GM18858 (cell line): ENCODE data around the gene PCDHAC1.
"Not testable (repeated sequence)": the region's sequence is repeated elsewhere in the genome, so short reads cannot be mapped to it uniquely, and the experiment has no call there.

Experiments used
- ATAC-seq: cut with Tn5 transposase; IDR thresholded peaks from one replicate; pipeline ENCODE4 v1.9.1; 2021; ENCODE audit not compliant: unreplicated experiment

Gene PCDHAC1, protein sequence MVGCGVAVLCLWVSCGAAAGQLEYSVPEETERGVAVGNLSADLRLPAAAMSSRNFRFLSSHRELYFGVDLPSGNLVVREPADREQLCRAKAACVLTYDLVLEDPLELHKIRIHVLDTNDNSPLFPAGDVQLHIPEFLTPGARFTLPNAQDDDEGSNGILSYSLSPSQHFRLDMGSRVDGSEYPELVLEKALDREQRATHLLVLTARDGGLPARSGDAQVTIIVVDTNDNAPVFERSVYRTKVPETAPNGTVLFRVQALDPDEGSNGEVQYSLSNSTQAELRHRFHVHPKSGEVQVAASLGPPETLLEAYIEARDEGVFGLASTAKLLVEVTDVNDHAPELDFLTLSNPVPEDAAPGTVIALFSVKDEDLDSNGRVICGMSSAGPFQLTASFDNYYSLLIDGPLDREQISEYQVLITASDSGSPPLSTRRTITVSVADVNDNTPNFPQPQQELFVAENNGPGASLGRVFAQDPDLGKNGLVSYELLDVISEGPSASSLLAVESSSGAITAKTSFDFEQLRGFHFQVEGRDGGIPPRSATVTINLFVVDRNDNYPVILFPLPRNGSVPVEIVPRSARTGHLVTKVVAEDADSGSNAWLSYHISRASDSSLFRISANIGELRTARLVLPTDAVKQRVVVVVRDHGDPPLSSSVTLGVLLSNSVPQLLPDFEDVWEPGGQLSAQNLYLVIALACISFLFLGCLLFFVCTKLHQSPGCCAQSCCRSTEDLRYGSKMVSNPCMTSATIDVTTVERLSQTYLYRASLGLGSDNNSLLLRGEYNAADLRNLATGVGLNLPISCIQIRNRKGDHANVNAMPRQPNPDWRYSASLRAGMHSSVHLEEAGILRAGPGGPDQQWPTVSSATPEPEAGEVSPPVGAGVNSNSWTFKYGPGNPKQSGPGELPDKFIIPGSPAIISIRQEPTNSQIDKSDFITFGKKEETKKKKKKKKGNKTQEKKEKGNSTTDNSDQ

DNA sequence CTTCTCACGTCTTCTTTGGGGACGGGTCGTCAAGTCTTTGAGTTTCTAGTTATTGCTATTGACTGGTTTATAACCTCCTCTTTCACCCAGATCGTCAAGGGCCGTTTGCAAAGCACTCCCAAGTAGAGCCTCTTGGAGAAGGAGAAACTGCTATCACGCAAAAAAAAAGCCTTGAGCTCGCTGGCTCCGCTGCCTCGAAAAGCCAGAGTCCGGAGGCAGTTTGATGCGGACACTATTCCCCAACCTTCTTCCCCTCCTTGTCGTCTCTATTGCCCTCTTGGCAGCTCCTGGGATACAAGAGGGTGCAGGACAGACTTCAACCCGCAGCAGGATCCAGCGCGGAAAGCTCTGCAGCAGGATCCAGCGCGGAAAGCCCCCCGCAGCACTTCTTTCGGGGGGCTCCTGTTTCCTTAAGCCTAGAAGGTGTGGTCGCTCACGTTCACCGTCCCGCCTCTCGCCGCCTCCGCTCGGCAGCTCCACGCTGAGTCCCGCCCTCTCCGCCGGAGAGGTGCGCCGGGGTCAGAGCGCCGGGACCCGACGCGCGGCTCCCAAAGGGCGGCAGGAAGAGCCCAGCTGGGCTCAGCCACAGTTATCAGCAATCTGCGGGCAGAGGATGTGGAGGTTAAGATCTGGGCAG is at the start of gene PCDHAC1:
Gene PCDHAC1 (plus strand): TSS at position 494 of the 637 bp plus-strand sequence. CDS start 594 bp downstream, outside the sequence.
- ATAC-seq = no peak

DNA sequence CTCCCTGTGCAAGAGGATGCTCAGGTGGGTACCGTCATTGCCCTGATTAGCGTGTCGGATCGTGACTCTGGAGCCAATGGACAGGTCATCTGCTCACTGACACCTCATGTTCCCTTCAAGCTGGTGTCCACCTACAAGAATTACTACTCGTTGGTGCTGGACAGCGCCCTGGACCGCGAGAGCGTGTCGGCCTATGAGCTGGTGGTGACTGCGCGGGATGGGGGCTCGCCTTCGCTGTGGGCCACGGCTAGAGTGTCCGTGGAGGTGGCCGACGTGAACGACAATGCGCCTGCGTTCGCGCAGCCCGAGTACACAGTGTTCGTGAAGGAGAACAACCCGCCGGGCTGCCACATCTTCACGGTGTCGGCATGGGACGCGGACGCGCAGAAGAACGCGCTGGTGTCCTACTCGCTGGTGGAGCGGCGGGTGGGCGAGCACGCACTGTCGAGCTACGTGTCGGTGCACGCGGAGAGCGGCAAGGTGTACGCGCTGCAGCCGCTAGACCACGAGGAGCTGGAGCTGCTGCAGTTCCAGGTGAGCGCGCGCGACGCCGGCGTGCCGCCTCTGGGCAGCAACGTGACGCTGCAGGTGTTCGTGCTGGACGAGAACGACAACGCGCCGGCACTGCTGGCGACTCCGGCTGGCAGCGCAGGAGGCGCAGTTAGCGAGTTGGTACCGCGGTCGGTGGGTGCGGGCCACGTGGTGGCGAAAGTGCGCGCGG is 49.4 kb upstream of the PCDHAC1 start:
- not testable (repeated sequence) for ATAC-seq

DNA sequence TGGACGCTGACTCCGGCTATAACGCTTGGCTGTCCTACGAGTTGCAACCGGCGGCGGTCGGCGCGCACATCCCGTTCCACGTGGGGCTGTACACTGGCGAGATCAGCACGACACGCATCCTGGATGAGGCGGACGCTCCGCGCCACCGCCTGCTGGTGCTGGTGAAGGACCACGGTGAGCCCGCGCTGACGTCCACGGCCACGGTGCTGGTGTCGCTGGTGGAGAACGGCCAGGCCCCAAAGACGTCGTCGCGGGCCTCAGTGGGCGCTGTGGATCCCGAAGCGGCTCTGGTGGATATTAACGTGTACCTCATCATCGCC is 48.9 kb upstream of the PCDHAC1 start:
- no peak for ATAC-seq

DNA sequence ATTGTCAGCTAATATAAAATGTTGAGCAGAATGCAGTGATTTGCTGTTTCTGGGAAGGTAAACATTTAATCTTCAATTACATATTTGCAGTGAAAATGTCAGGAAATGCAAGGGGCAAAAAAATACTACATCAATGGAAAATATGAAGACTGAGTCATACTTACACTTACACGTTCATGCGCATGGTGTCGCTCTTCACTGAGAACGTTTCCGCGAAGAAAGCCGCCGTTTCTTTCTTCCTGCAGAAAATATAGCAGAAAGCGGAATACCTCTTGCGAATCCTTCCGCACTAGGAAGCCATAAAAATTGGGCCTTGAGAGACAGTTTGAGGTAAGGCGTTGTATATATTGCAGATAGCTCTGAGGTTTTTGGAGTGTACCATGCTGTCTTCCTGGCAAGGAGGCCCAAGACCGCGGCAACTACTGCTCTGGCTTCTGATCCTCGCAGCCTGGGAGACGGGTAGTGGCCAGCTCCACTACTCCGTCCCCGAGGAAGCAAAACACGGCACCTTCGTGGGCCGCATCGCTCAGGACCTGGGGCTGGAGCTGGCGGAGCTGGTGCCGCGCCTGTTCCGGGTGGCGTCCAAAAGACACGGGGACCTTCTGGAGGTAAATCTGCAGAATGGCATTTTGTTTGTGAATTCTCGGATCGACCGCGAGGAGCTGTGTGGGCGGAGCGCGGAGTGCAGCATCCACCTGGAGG is 44.1 kb upstream of the PCDHAC1 start, which contains the start of gene PCDHA13:
Gene PCDHA13 (plus strand): TSS at position 236 of the 702 bp plus-strand sequence. CDS start 145 bp downstream, at position 381.
- ATAC-seq = no peak

DNA sequence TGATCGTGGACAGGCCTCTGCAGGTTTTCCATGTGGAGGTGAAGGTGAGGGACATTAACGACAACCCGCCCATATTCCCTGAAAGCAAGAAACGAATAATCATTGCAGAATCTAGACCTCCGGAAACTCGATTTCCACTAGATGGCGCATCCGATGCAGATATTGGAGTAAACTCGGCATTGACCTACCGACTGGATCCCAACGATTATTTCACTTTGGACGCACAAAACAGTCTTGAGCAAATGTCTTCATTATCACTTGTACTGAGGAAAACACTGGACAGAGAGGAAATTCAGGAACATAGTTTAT is 43.6 kb upstream of the PCDHAC1 start:
- ATAC-seq = no peak

DNA sequence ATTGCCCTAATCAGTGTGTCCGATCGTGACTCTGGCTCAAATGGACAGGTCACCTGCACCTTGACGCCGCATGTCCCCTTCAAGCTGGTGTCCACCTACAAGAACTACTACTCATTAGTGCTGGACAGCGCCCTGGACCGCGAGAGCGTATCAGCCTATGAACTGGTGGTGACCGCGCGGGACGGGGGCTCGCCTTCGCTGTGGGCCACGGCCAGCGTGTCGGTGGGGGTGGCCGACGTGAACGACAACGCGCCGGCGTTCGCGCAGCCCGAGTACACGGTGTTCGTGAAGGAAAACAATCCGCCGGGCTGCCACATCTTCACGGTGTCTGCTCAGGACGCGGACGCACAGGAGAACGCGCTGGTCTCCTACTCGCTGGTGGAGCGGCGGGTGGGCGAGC is 42.7 kb upstream of the PCDHAC1 start:
- ATAC-seq = no peak

DNA sequence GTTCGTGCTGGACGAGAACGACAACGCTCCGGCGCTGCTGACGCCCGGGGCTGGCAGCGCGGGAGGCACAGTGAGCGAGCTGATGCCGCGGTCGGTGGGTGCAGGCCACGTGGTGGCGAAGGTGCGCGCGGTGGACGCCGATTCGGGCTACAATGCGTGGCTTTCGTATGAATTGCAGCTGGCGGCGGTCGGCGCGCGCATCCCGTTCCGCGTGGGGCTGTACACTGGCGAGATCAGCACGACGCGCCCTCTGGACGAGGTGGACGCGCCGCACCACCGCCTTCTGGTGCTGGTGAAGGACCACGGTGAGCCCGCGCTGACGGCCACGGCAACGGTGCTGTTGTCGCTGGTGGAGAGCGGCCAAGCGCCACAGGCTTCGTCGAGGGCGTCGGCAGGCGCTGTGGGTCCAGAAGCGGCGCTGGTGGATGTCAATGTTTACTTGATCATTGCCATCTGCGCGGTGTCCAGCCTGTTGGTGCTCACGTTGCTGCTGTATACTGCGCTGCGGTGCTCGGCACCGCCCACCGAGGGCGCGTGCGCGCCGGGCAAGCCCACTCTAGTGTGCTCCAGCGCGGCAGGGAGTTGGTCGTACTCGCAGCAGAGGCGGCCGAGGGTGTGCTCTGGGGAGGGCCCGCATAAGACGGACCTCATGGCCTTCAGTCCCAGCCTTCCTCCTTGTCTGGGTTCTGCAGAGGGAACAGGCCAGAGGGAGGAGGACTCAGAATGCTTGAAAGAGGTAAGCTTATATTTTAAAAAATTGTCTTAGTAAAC is 42.0 kb upstream of the PCDHAC1 start:
- no peak for ATAC-seq

DNA sequence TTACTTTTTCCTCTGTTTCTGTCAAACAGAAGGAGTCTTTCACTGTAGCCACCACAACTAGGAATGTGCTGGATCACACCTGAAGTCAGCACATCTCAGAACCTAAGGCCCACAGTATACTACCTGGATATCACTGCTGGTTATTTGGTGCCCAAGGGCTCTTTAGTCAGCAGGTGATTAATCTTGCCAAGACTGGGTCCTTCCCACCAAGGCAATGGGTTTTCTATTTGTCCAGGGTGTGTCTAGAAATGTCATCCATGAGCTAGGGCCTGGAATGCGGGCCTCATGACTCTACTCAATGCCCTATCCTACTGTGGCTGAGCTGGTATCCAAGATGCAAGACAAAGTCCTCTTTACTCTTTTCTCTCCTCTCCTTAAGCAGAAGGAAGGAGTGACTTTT is 9.8 kb upstream of the PCDHAC1 start:
- ATAC-seq = no peak

DNA sequence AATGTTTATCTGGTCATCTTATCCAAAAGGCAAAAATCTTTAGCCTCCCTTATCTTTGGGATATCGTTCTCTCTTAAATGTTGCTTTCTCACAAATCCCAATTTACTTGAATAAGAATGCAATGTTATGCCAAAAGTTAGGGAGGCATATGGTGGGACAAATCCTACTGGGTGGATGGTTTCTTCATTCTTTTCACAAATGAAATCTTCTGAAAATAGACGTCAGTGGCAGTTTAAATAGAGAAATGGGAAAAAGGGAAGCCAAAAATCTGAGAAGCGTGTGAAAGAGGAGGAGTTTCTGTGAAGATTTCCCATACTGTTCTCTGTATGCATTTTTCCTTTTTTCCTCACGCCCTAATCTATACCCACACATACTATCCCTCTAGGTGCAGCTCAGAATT is 2.5 kb upstream of the PCDHAC1 start:
- no peak for ATAC-seq

DNA sequence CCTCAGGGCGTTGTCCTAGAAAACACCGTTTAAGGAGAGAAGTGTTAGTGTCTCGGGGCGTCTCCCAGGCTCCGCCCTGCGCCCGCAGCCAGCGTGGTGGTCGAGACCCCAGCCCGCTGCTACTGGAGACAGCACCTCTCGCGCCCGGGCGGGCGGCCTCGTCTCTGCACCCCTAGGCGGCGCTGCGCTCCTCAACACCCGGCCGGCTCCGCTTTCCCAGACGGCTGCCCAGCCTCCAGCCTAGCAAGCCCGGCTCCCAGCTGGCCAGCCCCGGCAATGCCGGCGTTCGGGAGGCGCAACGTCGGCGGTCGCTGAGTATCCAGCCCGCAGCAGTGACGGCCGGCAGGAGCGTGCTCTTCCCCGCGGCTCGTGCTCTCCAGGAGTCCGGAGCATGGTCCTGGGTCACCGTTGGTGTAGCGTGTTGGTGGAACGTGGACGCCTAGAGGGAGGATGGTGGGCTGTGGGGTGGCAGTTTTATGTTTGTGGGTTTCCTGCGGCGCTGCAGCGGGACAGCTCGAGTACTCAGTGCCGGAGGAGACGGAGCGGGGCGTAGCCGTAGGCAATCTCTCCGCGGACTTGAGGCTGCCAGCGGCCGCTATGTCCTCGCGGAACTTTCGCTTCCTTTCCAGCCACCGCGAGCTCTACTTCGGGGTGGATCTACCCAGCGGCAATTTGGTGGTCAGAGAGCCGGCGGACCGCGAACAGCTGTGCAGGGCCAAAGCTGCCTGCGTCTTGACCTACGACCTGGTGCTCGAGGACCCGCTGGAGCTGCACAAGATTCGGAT is 536 bp downstream of the PCDHAC1 start:
- no peak for ATAC-seq

DNA sequence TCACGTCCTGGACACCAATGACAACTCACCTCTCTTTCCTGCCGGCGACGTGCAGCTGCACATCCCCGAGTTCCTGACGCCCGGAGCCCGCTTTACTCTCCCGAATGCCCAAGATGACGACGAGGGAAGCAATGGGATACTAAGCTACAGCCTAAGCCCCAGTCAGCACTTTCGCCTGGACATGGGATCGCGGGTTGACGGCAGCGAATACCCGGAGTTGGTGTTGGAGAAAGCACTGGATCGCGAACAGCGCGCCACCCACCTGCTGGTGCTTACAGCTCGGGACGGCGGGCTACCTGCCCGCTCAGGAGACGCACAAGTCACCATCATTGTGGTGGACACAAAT is 1.1 kb downstream of the PCDHAC1 start:
- no peak for ATAC-seq

DNA sequence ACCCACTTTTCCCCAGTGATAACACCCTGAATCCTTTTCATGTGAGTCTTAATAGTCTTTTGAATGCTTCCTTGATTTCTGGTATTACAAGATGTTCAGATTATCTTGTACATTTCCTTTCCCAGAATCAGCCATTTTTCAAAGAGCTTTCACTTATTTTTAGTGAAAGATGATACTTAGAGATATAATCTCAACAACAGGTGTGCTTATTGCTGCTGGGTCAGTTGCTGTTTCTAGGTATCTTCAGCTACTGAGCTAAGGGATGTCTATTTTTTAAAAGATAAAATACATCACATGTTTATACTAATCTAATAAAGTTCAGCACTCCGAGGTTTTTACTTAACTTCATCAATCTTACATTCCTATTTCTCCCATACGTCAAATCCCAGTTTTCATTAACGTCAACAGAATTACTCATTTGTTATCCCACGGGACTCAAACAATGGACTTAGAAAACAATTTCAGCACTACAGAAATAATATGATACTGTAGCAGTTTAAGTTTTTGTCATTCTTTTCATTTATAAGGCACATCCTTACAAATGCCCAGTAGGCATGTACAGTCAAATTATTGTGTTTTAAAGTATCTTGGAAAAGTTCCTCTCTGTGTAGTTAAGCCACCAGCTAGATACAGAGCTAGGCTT is 9.0 kb downstream of the PCDHAC1 start:
- no peak for ATAC-seq

DNA sequence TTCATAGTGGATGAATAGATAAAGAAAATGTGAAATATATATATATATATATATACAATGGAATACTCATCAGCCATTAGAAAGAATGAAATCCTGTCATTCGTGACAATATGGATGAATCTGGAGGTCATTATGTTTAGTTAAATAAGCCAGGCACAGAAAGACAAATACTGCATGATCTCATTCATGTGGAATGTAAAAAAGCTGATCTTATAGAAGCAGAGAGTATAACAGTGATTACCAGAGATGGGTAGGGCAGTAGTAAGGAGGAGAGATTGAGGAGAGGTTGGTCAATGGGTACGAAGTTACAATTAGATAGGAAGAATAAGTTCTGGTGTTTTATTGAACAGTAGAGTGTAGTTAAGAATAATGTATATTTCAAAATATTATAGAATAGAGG is 20.5 kb downstream of the PCDHAC1 start:
- no peak for ATAC-seq

DNA sequence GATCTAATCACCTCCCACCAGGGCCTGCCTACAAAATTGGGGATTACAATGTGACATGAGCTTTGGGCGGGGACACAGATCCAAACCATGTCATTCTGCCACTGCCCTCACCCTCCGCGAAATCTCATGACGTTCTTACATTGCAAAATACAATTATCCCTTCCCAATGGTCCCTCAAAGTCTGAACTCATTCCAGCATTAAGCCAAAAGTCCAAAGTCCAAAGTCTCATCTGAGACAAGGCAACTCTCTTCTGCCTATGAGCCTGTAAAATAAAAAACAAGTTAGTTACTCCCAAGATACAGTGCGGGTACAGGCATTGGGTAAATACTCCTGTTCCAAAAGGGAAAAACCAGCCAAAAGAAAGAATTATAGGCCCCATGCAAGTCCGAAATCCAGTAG is 25.5 kb downstream of the PCDHAC1 start:
- ATAC-seq = no peak

DNA sequence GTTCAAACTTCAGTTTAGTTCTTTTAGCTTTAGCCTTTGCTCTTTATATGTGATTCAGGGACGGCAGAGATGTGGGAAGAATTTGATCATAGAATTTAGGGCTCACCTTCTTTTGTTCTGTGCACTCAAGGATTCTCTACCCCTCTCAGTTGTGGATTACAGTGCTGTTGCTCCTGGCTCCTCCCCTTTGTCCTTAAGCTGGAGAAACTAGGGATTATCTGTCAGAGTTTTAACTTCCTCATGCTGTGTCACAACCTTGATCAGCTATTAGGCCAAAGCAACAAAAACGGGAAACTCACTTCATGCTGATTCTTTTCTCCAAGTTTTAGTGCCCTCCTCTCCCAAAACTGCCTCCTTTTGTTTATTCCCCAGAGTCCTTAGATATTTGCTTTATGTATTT is 27.1 kb downstream of the PCDHAC1 start:
- ATAC-seq = no peak

DNA sequence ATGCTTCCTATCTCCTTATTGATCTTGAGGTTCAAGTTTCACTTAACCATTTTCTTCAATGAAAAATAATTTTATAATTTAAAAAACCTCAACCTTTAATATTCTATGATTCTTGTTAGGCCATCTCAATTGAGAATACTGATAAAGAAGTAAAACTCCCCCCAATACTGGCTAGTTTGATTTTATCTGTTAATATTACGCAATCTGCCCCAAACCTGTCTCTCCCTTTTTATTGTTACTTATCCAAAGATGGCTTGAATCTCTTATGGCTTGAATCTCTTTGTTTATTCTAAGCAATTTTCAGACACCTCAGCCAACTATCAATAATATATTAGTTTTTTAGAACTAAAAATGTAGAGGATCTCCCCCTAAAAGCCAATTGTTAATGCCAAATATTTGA is 36.1 kb downstream of the PCDHAC1 start:
- no peak for ATAC-seq

DNA sequence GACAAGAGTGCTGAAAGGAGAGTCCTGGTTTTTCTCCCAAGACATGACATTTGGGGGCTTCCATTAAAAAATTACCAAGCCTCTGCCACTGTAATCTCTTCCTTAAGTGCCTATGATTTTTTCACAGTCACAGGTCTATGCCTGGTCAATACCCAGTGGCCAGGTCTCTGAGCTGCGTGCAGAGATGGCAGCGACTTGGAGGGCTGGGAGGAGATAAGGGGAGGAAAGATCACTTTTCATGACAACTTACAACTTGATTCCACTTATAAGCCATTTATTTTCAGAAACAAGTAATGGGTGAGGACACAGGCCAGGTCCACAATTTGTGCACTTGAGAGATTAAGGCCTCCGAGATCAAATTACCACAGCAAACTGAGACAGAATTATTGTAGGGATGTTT is 38.3 kb downstream of the PCDHAC1 start:
- ATAC-seq = no peak

DNA sequence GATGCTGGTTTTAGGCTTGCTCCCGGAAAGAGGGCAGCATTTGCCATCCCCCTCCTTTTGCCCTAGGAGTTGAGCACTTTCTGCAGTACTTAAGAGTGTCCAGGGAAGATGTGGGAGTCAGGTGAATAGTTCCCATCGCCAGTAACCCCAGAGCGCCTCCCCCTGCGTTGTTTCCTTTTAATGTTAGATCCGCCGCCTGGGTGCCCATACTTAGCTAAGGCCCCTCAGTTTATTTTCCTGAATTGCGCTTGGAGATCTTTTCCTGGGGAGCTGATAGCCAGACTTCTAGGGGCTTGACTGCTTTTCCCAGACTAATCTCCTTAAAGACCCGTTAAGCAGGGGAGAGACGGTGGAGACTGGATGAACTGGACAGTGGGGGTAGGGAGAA is 39.8 kb downstream of the PCDHAC1 start:
- ATAC-seq = no peak
